Measurements from ENCODE around the gene STRA8. TPM values are rescaled to one million over a fixed set of nuclear protein-coding genes. Genes with fewer than 3 reads are reported as not detected.

STRA8 gene, protein sequence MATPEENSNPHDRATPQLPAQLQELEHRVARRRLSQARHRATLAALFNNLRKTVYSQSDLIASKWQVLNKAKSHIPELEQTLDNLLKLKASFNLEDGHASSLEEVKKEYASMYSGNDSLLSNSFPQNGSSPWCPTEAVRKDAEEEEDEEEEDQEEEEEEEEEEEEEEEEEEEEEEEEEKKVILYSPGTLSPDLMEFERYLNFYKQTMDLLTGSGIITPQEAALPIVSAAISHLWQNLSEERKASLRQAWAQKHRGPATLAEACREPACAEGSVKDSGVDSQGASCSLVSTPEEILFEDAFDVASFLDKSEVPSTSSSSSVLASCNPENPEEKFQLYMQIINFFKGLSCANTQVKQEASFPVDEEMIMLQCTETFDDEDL
- not detected in 2 replicates for total RNA-seq

GRCh38 chr7:135233570-135233969 is at the start of gene STRA8:
Gene STRA8 (plus strand): TSS chr7:135233838. CDS start chr7:135240525, 6,687 bp downstream.
- TF ChIP-seq CTCF (conservative IDR thresholded peaks at IDR 0.05; ENCODE audit: low read depth, low read length), result no peak
- DNase-seq (ENCODE audit: low read depth), result no peak
- H3K4me3 ChIP-seq (ENCODE audit: low read depth, low read length), result no peak within 1 kb of the TSS

DNA sequence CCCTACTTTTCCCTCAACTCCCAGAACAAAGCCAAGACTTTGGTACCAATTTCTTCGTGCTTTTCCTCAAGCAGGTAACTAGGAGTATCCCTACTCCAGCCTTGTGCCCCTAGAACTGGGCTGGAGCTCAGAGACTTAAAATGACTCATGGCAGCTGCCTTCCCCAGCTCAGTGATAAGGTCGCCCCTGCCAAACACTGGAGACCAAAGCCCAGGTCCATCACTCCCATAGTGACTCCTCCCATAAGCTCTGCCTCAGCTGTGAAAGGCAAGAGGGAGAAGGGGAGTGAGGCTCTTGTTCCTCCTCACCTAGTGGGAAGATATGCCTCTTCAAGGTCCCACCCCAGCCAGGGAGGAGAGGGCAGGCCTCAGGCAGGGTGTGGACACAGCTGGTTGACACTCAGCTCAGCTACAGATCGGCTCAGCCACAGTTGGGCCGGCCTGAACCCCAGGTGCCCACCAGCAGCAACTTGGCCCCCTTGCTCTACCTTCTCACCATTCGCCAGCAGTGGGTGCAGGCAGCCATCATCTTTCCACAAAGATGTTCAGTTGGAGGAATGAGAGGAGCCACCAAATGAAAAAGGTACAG is 49.3 kb upstream of the STRA8 start:
- DNase-seq (ENCODE audit: low read depth), result no peak
- no peak overlapping the region for H3K4me3 ChIP-seq (ENCODE audit: low read depth, low read length)
- no peak for TF ChIP-seq CTCF (conservative IDR thresholded peaks at IDR 0.05; ENCODE audit: low read depth, low read length)

DNA sequence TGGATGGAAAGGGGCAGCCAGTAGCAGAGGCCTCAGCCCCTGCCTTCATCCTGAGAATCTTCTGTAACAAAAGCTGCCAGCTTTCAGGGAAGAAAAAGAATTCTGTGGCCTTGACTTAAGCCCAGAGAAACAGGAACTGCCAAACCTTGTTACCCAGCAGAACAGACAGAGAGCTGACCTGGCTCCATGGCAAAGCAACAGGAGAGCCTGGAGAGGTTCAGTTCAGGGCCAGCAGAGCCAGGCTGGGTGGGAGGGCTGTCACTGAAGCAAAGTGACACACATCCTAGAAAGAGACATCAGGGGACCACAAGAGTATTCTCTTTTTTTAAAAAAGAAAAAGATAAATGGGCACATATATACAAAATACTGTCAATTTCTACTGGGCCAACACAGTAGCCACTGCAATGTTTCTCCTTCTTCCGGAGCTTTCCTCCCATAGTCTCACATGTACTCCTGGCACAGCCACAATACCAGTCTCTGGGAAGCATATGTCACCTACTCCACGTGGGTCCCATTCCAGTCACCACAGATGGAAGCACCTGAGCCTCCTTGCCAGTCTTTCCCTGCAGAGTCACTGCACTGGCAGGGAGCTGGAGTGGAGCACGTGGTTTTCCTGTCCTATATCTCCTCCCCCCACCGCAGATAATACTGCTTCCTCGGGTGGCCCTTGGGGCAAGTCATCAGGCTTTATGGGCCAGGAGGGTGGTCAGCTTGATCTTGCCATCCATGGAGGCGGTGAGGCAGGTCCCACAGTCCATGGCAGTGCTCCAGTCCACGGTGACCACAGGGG is 48.0 kb upstream of the STRA8 start:
- no peak for TF ChIP-seq CTCF (conservative IDR thresholded peaks at IDR 0.05; ENCODE audit: low read depth, low read length)
- no peak overlapping the region for H3K4me3 ChIP-seq (ENCODE audit: low read depth, low read length)
- DNase-seq (ENCODE audit: low read depth), result no peak

DNA sequence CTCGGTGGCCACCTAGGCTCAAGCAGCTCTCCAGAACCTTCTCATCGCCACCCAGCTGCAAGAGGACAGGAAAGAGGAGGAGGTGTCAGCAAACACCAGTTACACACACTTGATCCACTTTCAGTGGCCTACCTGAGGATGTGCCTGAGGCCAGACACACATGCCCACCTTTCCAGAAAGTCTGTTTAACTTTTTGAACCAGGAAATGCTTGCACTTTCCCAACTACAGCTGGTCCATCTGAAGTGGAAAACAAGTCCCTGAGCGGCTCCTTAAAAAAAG is 47.4 kb upstream of the STRA8 start:
- no peak for TF ChIP-seq CTCF (conservative IDR thresholded peaks at IDR 0.05; ENCODE audit: low read depth, low read length)
- DNase-seq (ENCODE audit: low read depth), result no peak
- no peak overlapping the region for H3K4me3 ChIP-seq (ENCODE audit: low read depth, low read length)

DNA sequence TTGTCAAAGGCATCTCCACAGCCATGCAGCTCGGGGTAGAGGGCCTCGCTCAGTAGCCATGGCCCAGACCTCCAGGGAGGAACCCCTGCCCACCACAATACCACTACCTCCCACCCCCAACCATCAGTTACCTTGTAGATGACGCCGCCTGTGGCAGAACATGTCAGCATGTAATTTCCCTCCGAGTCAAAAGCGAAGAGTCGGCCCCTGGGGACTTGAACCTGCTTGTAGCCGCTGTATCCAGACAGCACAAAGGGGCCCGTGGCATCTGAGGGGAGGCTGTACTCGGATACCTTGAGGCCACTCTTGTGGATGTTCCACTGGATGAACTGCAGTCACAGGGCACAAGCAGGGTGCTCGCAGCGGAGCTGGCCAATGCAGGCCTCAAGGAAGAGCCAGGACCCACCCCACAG is 46.8 kb upstream of the STRA8 start:
- no peak for DNase-seq (ENCODE audit: low read depth)
- H3K4me3 ChIP-seq (ENCODE audit: low read depth, low read length), result no peak overlapping the region
- TF ChIP-seq CTCF (conservative IDR thresholded peaks at IDR 0.05; ENCODE audit: low read depth, low read length), result no peak

DNA sequence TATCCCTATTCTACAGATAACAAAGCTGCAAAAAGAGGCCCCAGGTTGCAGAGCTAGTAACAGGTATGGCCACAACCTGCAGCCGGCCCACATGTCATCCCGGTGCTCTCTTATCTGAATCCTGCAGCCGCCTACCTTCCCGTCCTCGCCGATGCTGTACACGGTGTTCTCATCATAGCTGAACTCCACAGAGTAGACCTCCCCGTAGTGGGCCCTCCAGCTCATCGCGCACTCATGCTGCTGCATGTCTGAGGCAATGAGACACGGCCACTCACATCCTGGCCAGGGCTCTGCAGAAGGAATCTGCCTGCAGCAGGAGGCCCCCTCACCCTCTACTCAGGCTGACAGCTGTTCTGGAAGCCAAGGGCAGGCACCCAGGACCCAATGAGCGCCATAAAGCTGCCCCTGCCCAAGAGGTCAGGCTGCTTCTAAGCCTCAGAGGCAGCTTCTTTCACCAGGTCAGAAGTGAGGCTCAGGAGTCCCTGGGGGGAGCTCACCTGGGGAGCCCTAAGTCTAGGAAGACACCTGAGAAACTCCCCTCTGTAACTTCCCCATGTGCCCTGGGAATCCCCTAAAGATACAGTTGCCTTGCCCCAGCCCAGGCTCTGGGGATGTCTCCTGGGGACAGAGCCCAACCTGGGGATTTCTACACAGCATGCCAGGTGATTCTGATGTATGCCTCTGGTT is 45.2 kb upstream of the STRA8 start:
- no peak for TF ChIP-seq CTCF (conservative IDR thresholded peaks at IDR 0.05; ENCODE audit: low read depth, low read length)
- H3K4me3 ChIP-seq (ENCODE audit: low read depth, low read length), result no peak overlapping the region
- DNase-seq (ENCODE audit: low read depth), result no peak
